ENCODE results near the gene TES.

TES gene

GRCh38 chr7:116218747-116219146, 8.4 kb downstream of the TES start:
- FAIRE-seq (no peak), DNase-seq (ENCODE audit: insufficient read length, low spot score) (no peak)

- FAIRE-seq: no peak
Observed at GRCh38 chr7:116219288-116219687, 8.9 kb downstream of the TES start.

GRCh38 chr7:116219834-116220233, 9.5 kb downstream of the TES start:
- DNase-seq (ENCODE audit: insufficient read length, low spot score): no peak
- no peak for FAIRE-seq

More at GRCh38 chr7:116219288-116219687, 8.9 kb downstream of the TES start:
- no peak for DNase-seq (ENCODE audit: insufficient read length, low spot score)

- FAIRE-seq (no peak), DNase-seq (ENCODE audit: insufficient read length, low spot score) (no peak)
Observed at GRCh38 chr7:116222501-116222900, 12.2 kb downstream of the TES start.

GRCh38 chr7:116223588-116223987, 13.2 kb downstream of the TES start:
- FAIRE-seq: no peak
- no peak for DNase-seq (ENCODE audit: insufficient read length, low spot score)

- DNase-seq (ENCODE audit: insufficient read length, low spot score) (no peak), FAIRE-seq (no peak)
Observed at GRCh38 chr7:116224492-116225098, 14.3 kb downstream of the TES start.

- FAIRE-seq: no peak
Observed at GRCh38 chr7:116225860-116226259, 15.5 kb downstream of the TES start.

GRCh38 chr7:116226664-116227063, 16.3 kb downstream of the TES start:
- FAIRE-seq: no peak

More at GRCh38 chr7:116225860-116226259, 15.5 kb downstream of the TES start:
- no peak for DNase-seq (ENCODE audit: insufficient read length, low spot score)

GRCh38 chr7:116227678-116228239, 17.4 kb downstream of the TES start:
- FAIRE-seq: no peak

More at GRCh38 chr7:116226664-116227063, 16.3 kb downstream of the TES start:
- no peak for DNase-seq (ENCODE audit: insufficient read length, low spot score)

GRCh38 chr7:116228241-116228640, 17.9 kb downstream of the TES start:
- FAIRE-seq: no peak
- DNase-seq (ENCODE audit: insufficient read length, low spot score): no peak

More at GRCh38 chr7:116227678-116228239, 17.4 kb downstream of the TES start:
- no peak for DNase-seq (ENCODE audit: insufficient read length, low spot score)

- DNase-seq (ENCODE audit: insufficient read length, low spot score) (no peak), FAIRE-seq (no peak)
Observed at GRCh38 chr7:116229366-116229765, 19.0 kb downstream of the TES start.

GRCh38 chr7:116230191-116231005, 20.1 kb downstream of the TES start:
- DNase-seq (ENCODE audit: insufficient read length, low spot score): no peak
- no peak for FAIRE-seq

- DNase-seq (ENCODE audit: insufficient read length, low spot score) (no peak), FAIRE-seq (no peak)
Observed at GRCh38 chr7:116231543-116231942, 21.2 kb downstream of the TES start.

- FAIRE-seq (no peak), DNase-seq (ENCODE audit: insufficient read length, low spot score) (no peak)
Observed at GRCh38 chr7:116231949-116232348, 21.6 kb downstream of the TES start.

- DNase-seq (ENCODE audit: insufficient read length, low spot score): no peak
Observed at GRCh38 chr7:116232350-116232749, 22.0 kb downstream of the TES start.

GRCh38 chr7:116232920-116233319, 22.6 kb downstream of the TES start:
- FAIRE-seq (no peak), DNase-seq (ENCODE audit: insufficient read length, low spot score) (no peak)

More at GRCh38 chr7:116232350-116232749, 22.0 kb downstream of the TES start:
- no peak for FAIRE-seq

GRCh38 chr7:116234517-116235200, 24.3 kb downstream of the TES start:
- DNase-seq (ENCODE audit: insufficient read length, low spot score) (no peak), FAIRE-seq (no peak)

- FAIRE-seq (no peak), DNase-seq (ENCODE audit: insufficient read length, low spot score) (no peak)
Observed at GRCh38 chr7:116235380-116235779, 25.0 kb downstream of the TES start.

GRCh38 chr7:116236020-116236630, 25.8 kb downstream of the TES start:
- DNase-seq (ENCODE audit: insufficient read length, low spot score): no peak
- FAIRE-seq: no peak

- DNase-seq (ENCODE audit: insufficient read length, low spot score): no peak
- FAIRE-seq: no peak
Observed at GRCh38 chr7:116239020-116239419, 28.7 kb downstream of the TES start.

- DNase-seq (ENCODE audit: insufficient read length, low spot score) (no peak), FAIRE-seq (no peak)
Observed at GRCh38 chr7:116239434-116239833, 29.1 kb downstream of the TES start.
